Transverse colon (tissue), 4 donors: ENCODE data around the gene KIF5A.

Experiments used
- EP300 ChIP-seq: sonication (generic); formaldehyde crosslinking; IDR thresholded peaks from one replicate; pipeline ENCODE4 v1.6.1; 2017; ENCODE audit warnings: antibody characterized with exemption, low read depth
- POLR2A ChIP-seq: fragments of 450-650 bp; IDR thresholded peaks from one replicate; pipeline ENCODE4 v1.6.1; 2016; ENCODE audit warnings: antibody characterized with exemption, mild to moderate bottlenecking, moderate library complexity
- POLR2AphosphoS5 ChIP-seq, 3 donors: sonication (generic); formaldehyde crosslinking; IDR thresholded peaks; one replicate each; pipeline ENCODE4 v1.6.1; 2016; ENCODE audit warnings: antibody characterized with exemption in 3 of 3
- TF ChIP-seq, protein P1 (sequence below), 5 experiments: fragments of 200-600 bp in 3 of 5; fragments of 450-650 bp in 2 of 5; sonication (generic) in 3 of 5; IDR thresholded peaks; 1 replicate in 2 of 5; 2 replicates in 3 of 5; pipeline ENCODE4 v1.5.1; 2016 to 2017; ENCODE audit warnings: antibody characterized with exemption in 5 of 5, inconsistent platforms in 3 of 5, mild to moderate bottlenecking in 2 of 5, moderate library complexity in 1 of 5

DNA sequence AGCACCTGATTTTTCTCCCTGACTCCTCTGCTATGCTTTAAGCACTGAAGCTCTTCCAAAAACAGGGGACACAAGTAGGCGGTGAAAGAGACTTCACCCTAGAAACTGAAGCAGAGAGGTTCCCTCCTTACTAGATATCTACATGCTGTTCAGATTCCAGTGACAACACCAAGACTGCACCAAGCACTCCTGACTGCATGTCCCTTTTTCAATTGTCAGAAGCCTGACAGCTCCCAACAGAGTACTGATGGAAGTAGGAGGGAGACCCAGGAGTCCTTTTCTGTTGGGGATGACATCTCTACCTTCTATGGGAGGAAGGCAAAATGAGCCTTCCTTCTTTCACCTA, 13.3 kb upstream of the KIF5A start:
- TF ChIP-seq, protein P1, sequence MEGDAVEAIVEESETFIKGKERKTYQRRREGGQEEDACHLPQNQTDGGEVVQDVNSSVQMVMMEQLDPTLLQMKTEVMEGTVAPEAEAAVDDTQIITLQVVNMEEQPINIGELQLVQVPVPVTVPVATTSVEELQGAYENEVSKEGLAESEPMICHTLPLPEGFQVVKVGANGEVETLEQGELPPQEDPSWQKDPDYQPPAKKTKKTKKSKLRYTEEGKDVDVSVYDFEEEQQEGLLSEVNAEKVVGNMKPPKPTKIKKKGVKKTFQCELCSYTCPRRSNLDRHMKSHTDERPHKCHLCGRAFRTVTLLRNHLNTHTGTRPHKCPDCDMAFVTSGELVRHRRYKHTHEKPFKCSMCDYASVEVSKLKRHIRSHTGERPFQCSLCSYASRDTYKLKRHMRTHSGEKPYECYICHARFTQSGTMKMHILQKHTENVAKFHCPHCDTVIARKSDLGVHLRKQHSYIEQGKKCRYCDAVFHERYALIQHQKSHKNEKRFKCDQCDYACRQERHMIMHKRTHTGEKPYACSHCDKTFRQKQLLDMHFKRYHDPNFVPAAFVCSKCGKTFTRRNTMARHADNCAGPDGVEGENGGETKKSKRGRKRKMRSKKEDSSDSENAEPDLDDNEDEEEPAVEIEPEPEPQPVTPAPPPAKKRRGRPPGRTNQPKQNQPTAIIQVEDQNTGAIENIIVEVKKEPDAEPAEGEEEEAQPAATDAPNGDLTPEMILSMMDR (IDR thresholded peaks at IDR 0.05) = no peak
- TF ChIP-seq POLR2A (no peak), EP300 (no peak), POLR2AphosphoS5 (IDR thresholded peaks at IDR 0.05) (no peak)
